SU-DHL-6 (cell line): ENCODE results near the gene PLA1A.
A peak's percentile ranks its signal among the peaks of the same experiment; 100 is the strongest.

Experiments
- H2AFZ ChIP-seq: fragments of 200-600 bp; sonication (generic); 2 replicates; pipeline ENCODE4 v1.6.1; 2014; ENCODE audit warnings: low read depth, mild to moderate bottlenecking, moderate library complexity, mixed read lengths, antibody characterized with exemption, low read length; ENCODE audit not compliant: severe bottlenecking
- H3F3A ChIP-seq: fragments of 200-600 bp; shearing (Covaris generic); 2 replicates; pipeline ENCODE4 v1.6.0; 2016; ENCODE audit warnings: antibody characterized with exemption, mild to moderate bottlenecking; ENCODE audit not compliant: insufficient read depth
- H3K27ac ChIP-seq: fragments of 200-600 bp; sonication (generic); 2 replicates; pipeline ENCODE4 v1.5.1; 2016; ENCODE audit warnings: low read depth, mild to moderate bottlenecking, low read length, moderate library complexity, mixed read lengths
- H3K27me3 ChIP-seq: fragments of 200-600 bp; sonication (generic), shearing (Covaris generic); 2 replicates; pipeline ENCODE4 v1.6.0; 2014; ENCODE audit warnings: mild to moderate bottlenecking, low read length
- H3K36me3 ChIP-seq: fragments of 200-600 bp; sonication (generic); 2 replicates; pipeline ENCODE4 v1.6.1; 2014; ENCODE audit warnings: mild to moderate bottlenecking, low read length, mixed read lengths
- H3K4me2 ChIP-seq: fragments of 300-600, 200-600 bp; shearing (Covaris generic), sonication (generic); 2 replicates; pipeline ENCODE4 v1.6.0; 2014; ENCODE audit warnings: low read length, low read depth, mild to moderate bottlenecking; ENCODE audit not compliant: poor library complexity, severe bottlenecking
- H3K4me3 ChIP-seq: fragments of 200-600 bp; sonication (generic); 2 replicates; pipeline ENCODE4 v1.5.1; 2014; ENCODE audit warnings: antibody characterized with exemption, low read length, mild to moderate bottlenecking, mixed read lengths; ENCODE audit not compliant: insufficient read depth, poor library complexity, severe bottlenecking
- H3K79me2 ChIP-seq: fragments of 200-600 bp; sonication (generic); 2 replicates; pipeline ENCODE4 v1.6.1; 2014; ENCODE audit warnings: mild to moderate bottlenecking, low read length, moderate library complexity; ENCODE audit not compliant: insufficient read depth
- H3K9ac ChIP-seq: fragments of 200-600 bp; sonication (generic); 2 replicates; pipeline ENCODE4 v1.7.0; 2014; ENCODE audit warnings: mild to moderate bottlenecking, low read length
- H3K9me2 ChIP-seq: fragments of 200-600 bp; sonication (generic); replicated peaks from 2 replicates; pipeline ENCODE4 v1.6.1; 2014; ENCODE audit warnings: low read length; ENCODE audit not compliant: insufficient read depth
- H3K9me3 ChIP-seq: fragments of 200-600 bp; sonication (generic); 2 replicates; pipeline ENCODE4 v1.6.1; 2014; ENCODE audit warnings: low read length, mixed read lengths; ENCODE audit not compliant: insufficient read depth
- H4K20me1 ChIP-seq: fragments of 200-600 bp; sonication (generic); 2 replicates; pipeline ENCODE4 v1.6.1; 2014; ENCODE audit warnings: low read depth, mild to moderate bottlenecking, antibody characterized with exemption, low read length, moderate library complexity, mixed read lengths
- CTCF ChIP-seq: fragments of 200-600 bp; sonication (generic); IDR thresholded peaks from one replicate; pipeline ENCODE4 v1.5.1; 2017; ENCODE audit warnings: antibody characterized with exemption, mild to moderate bottlenecking, low read length, moderate library complexity; ENCODE audit not compliant: insufficient read depth, poor library complexity, severe bottlenecking
- EZH2phosphoT487 ChIP-seq: fragments of 200-600 bp; sonication (generic), shearing (Covaris generic); conservative IDR thresholded peaks from 2 replicates; pipeline ENCODE4 v1.6.1; 2018; ENCODE audit warnings: mild to moderate bottlenecking, antibody characterized with exemption, low read length, moderate library complexity, mixed read lengths

The PLA1A gene

GRCh38 chr3:119672776-119673175 is 75.1 kb downstream of the PLA1A start:
- Histone ChIP-seq H3K27ac (no peak overlapping the region), H3K4me2 (no peak overlapping the region), H3K4me3 (no peak overlapping the region), H3K9me3 (no peaks in the 10 kb centered on the region), H2AFZ (no peak overlapping the region), H4K20me1 (no peaks in the 10 kb centered on the region), H3K27me3 (no peaks in the 10 kb centered on the region), H3K9me2 (no peaks in the 10 kb centered on the region), H3K9ac (no peak overlapping the region), H3K79me2 (peaks cover 42% of the 10 kb centered on the region), H3K36me3 (peaks cover 66% of the 10 kb centered on the region), H3F3A (peaks cover 4% of the 10 kb centered on the region; the same call in 1 of the 2 replicates)
- TF ChIP-seq CTCF: no peak
- TF ChIP-seq EZH2phosphoT487: no peak

GRCh38 chr3:119673875-119674274 is 76.2 kb downstream of the PLA1A start:
- Histone ChIP-seq H4K20me1 (no peaks in the 10 kb centered on the region), H3K27ac (no peak overlapping the region), H3F3A (peaks cover 7% of the 10 kb centered on the region; the same call in 1 of the 2 replicates), H3K27me3 (no peaks in the 10 kb centered on the region), H3K4me2 (no peak overlapping the region), H3K4me3 (no peak overlapping the region), H3K9ac (no peak overlapping the region), H3K9me3 (no peaks in the 10 kb centered on the region), H3K36me3 (peaks cover 55% of the 10 kb centered on the region), H3K79me2 (peaks cover 42% of the 10 kb centered on the region), H3K9me2 (no peaks in the 10 kb centered on the region), H2AFZ (no peak overlapping the region)
- no peak for TF ChIP-seq EZH2phosphoT487
- TF ChIP-seq CTCF: no peak

GRCh38 chr3:119675188-119675874 is 77.6 kb downstream of the PLA1A start:
- H3K36me3 ChIP-seq: peaks cover 42% of the 10 kb centered on the region
- peak overlapping the region; percentile 89 for H3K4me2 ChIP-seq
- H3K9me3 ChIP-seq: no peaks in the 10 kb centered on the region
- no peaks in the 10 kb centered on the region for H4K20me1 ChIP-seq
- peaks cover 15% of the 10 kb centered on the region for H3F3A ChIP-seq
- no peaks in the 10 kb centered on the region for H3K27me3 ChIP-seq
- peaks cover 42% of the 10 kb centered on the region for H3K79me2 ChIP-seq
- TF ChIP-seq EZH2phosphoT487 (no peak), CTCF (no peak)
- peak overlapping the region; percentile 86 for H3K4me3 ChIP-seq
- peak overlapping the region; percentile 66 for H3K9ac ChIP-seq
- H3K27ac ChIP-seq: no peak overlapping the region
- no peaks in the 10 kb centered on the region for H3K9me2 ChIP-seq
- H2AFZ ChIP-seq: no peak overlapping the region
